Coronary artery (tissue), 2 donors: ENCODE data around the gene SLC17A2.

Experiments
- DNase-seq: peaks from one replicate; pipeline ENCODE4 v3.0.0-alpha.2; 2017; ENCODE audit warnings: low spot score
- H3K27ac ChIP-seq, 2 donors: fragments of 200-600 bp; sonication (generic); one replicate each; pipeline ENCODE4 v1.5.1; 2016 to 2019
- H3K4me3 ChIP-seq: fragments of 200-600 bp; sonication (generic); 2 replicates; pipeline ENCODE4 v1.5.1; 2016; ENCODE audit warnings: mild to moderate bottlenecking, moderate library complexity
- CTCF ChIP-seq: fragments of 200-600 bp; sonication (generic); IDR thresholded peaks from one replicate; pipeline ENCODE4 v1.5.1; 2019; ENCODE audit warnings: antibody characterized with exemption

Gene SLC17A2

GRCh38 chr6:25896252-25896651 is 34.2 kb downstream of the SLC17A2 start:
- Histone ChIP-seq H3K4me3 (no peak overlapping the region), H3K27ac (no peak overlapping the region)
- TF ChIP-seq CTCF = no peak
- DNase-seq = no peak

GRCh38 chr6:25895771-25896170 is 34.7 kb downstream of the SLC17A2 start:
- Histone ChIP-seq H3K27ac (no peak overlapping the region), H3K4me3 (no peak overlapping the region)
- no peak for TF ChIP-seq CTCF
- no peak for DNase-seq

- DNase-seq = no peak
- H3K27ac ChIP-seq = no peak overlapping the region
- no peak for TF ChIP-seq CTCF
Observed at GRCh38 chr6:25893778-25894177, 36.7 kb downstream of the SLC17A2 start.

GRCh38 chr6:25892877-25893276 is 37.6 kb downstream of the SLC17A2 start:
- DNase-seq = no peak
- no peak for TF ChIP-seq CTCF
- Histone ChIP-seq H3K27ac (no peak overlapping the region), H3K4me3 (no peak overlapping the region)

More at GRCh38 chr6:25893778-25894177, 36.7 kb downstream of the SLC17A2 start:
- no peak overlapping the region for H3K4me3 ChIP-seq

- H3K27ac ChIP-seq = no peak overlapping the region
- no peak overlapping the region for H3K4me3 ChIP-seq
- no peak for DNase-seq
- no peak for TF ChIP-seq CTCF
Observed at GRCh38 chr6:25889877-25890853, 40.3 kb downstream of the SLC17A2 start.

- TF ChIP-seq CTCF = no peak
- DNase-seq = no peak
- Histone ChIP-seq H3K4me3 (no peak overlapping the region), H3K27ac (no peak overlapping the region)
Observed at GRCh38 chr6:25888626-25889025, 41.9 kb downstream of the SLC17A2 start.

- H3K4me3 ChIP-seq = no peak overlapping the region
- DNase-seq = no peak
- H3K27ac ChIP-seq = no peak overlapping the region
- no peak for TF ChIP-seq CTCF
Observed at GRCh38 chr6:25886066-25886465, 44.4 kb downstream of the SLC17A2 start.
